DLD1 (cell line): ENCODE results near the gene DCDC2.
"Not testable (repeated sequence)": the region's sequence is repeated elsewhere in the genome, so short reads cannot be mapped to it uniquely, and the experiment has no call there.

Experiments
- in situ Hi-C: cut with HindIII; loops from 2 replicates; pipeline ENCODE4 v1.10.0; 2017; ENCODE audit warnings: low sequenced_read_pairs

Gene DCDC2

GRCh38 chr6:24154121-24154520 lies 203.7 kb downstream of the DCDC2 start:
- in situ Hi-C loops, result no loop called here

- in situ Hi-C loops, result no loop called here
Measured at GRCh38 chr6:24152014-24152413, 205.8 kb downstream of the DCDC2 start.

- in situ Hi-C loops, result no loop called here
Measured at GRCh38 chr6:24149836-24150235, 208.0 kb downstream of the DCDC2 start.

GRCh38 chr6:24149296-24149695 lies 208.6 kb downstream of the DCDC2 start:
- in situ Hi-C loops, result no loop called here

GRCh38 chr6:24148684-24149083 lies 209.2 kb downstream of the DCDC2 start:
- in situ Hi-C loops, result no loop called here

- in situ Hi-C loops, result no loop called here
Measured at GRCh38 chr6:24148154-24148570, 209.7 kb downstream of the DCDC2 start.

- in situ Hi-C loops, result no loop called here
Measured at GRCh38 chr6:24147511-24148153, 210.2 kb downstream of the DCDC2 start.

DNA sequence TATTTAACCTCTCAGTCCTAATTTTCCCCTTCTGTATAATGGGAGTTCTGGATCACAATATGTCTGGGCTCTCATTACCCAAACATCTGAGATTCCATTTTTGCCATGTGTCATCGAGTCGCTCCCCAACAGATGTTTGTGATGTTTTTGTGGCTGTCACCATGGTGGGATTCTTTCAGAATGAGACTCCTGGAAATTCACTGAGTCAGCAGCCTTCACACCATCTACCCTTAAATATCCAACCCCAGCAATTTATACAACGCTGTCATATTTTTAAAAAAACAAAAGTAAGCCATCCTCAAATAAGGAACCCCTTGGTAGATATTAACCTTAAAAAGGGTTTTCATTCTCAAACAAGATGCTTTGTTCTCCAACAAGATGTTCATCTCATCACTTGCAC lies 211.0 kb downstream of the DCDC2 start:
- in situ Hi-C loops, result no loop called here

DNA sequence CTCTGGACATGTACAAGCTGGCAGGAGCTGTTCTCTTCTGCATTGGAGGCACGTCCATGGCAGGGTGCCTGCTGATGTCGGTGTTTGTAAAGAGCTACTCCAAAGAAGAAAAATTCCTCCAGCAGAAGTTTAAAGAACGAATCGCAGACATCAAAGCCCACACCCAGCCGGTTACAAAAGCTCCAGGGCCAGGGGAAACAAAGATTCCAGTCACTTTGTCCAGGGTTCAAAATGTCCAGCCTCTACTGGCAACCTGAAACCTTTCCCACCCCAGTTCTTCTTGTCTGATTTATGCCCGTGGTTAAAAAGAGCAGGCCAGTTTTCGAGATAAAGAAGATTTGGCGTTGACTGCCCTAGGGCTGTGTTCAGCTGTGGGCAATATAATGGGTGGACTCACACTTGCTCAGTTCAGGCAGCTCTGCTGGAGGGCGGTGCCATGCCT lies 212.1 kb downstream of the DCDC2 start:
- in situ Hi-C loops, result no loop called here

DNA sequence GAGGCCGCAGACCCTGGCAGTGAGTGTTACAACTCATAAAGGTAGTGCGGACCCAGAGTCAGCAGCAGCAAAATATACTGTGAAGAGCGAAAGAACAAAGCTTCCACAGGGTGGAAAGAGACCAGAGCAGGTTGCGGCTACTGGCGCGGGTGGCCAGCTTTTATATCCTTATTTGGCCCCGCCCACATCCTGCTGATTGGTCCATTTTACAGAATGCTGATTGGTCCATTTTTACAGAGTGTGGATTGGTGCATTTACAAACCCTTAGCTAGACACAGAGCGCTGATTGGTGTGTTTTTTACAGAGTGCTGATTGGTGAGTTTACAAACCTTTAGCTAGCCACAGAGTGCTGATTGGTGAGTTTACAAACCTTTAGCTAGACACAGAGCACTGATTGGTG lies 215.1 kb downstream of the DCDC2 start:
- in situ Hi-C loops, result not testable (repeated sequence)

GRCh38 chr6:24140591-24140990 lies 217.3 kb downstream of the DCDC2 start:
- in situ Hi-C loops, result no loop called here

GRCh38 chr6:24139639-24140038 lies 218.2 kb downstream of the DCDC2 start:
- in situ Hi-C loops, result no loop called here

- in situ Hi-C loops, result no loop called here
Measured at GRCh38 chr6:24139080-24139479, 218.8 kb downstream of the DCDC2 start.

DNA sequence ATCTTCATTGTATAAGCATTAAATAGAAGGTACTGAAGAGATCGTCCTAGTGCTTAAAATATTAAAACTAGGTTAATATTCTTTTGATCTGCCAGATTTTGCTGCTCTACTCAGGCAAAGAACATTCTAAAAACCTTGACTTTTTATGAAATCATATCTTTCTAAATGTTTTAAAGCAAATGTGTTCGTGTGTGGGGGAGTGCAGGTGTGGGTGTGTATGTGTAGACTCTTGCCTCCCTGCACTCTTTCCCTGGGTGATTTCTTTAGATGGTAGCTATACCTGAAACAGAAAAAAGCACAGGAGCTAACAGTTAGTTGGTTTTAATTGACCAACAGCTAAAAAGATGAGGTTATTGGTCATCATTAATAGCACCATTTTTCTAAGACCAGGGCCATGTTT lies 226.1 kb downstream of the DCDC2 start:
- in situ Hi-C loops, result no loop called here

- in situ Hi-C loops, result no loop called here
Measured at GRCh38 chr6:24127316-24127715, 230.5 kb downstream of the DCDC2 start.

DNA sequence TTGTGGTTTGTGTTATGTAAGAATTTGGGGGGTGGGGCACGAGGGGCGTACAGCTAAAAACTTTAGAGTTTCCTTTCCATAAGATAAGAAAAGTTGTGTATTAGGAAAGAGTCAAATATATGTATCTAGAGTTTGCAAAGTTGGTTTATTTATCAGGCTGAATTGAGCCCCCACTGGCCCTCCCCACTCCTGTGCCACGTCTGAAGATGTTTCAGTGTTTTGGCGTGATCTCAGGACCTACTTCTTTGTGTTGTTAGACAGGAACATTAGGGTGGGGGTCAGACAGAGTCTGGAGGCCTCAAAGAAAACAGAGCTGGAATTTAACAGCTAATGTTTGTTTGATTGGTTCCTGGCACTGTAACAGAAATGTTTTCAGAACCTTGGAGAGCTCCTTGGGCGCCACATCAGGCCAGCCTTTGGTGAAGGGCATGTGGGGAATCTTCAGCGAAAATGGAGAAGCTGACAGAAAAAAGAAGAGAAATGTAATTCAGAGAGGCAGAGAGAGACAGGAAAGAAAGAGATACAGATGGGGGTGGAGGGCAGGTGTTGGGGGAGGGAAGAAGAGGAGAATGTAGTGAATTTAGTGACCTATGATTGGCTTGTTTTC lies 231.2 kb downstream of the DCDC2 start:
- in situ Hi-C loops, result no loop called here

DNA sequence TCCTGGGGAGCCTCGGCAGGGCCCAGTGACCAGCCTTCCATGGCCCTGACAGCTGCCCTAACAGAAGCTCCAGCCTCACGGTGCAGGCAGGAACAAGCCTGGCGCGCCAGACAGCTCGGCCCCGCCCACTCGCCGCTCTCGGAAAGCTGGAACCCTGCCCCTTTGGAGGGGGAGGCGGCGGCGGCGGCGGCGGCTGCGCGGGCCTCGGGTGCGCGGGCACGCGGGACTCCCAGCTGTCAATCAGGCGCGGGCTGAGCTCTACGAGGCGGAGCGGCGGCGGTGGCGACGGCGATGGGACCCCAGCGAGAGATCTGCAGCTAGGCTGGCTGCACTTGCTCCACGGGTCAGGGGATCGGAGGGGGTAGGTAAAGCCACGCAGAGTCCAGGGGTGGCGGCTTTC lies 231.9 kb downstream of the DCDC2 start, which contains the start of gene NRSN1:
Gene NRSN1 (plus strand): TSS at position 236 of the 400 bp plus-strand sequence. CDS start 8,113 bp downstream, outside the sequence.
- in situ Hi-C loops, result no loop called here

GRCh38 chr6:24122139-24122538 lies 235.7 kb downstream of the DCDC2 start:
- in situ Hi-C loops, result no loop called here
